ENCODE measurements around the gene NKX2-3.

NKX2-3 gene

GRCh38 chr10:99582255-99582770 lies 49.6 kb downstream of the NKX2-3 start:
- Histone ChIP-seq H3K27ac (ENCODE audit: low read depth, low read length) (no peak overlapping the region), H3K4me1 (ENCODE audit: control insufficient read depth in 5 of 5, insufficient read depth in 5 of 5, low read length in 5 of 5) (no peaks in the 10 kb centered on the region), H3K9me3 (ENCODE audit: control insufficient read depth in 5 of 5, low read length in 5 of 5) (no peaks in the 10 kb centered on the region), H3K4me3 (ENCODE audit: low read depth in 1 of 5, low read length in 5 of 5) (no peak overlapping the region), H3K27me3 (ENCODE audit: control insufficient read depth in 5 of 5, insufficient read depth in 4 of 5, low read length in 5 of 5) (peaks cover 0 to 8% (median 4%) of the 10 kb centered on the region in 5 donors), H3K9ac (ENCODE audit: low read length in 5 of 5) (no peak overlapping the region), H3K36me3 (ENCODE audit: control insufficient read depth in 5 of 5, insufficient read depth in 5 of 5, low read length in 5 of 5) (no peaks in the 10 kb centered on the region)

- Histone ChIP-seq H3K27me3 (ENCODE audit: control insufficient read depth in 5 of 5, insufficient read depth in 4 of 5, low read length in 5 of 5) (peaks cover 0 to 8% (median 4%) of the 10 kb centered on the region in 5 donors), H3K9me3 (ENCODE audit: control insufficient read depth in 5 of 5, low read length in 5 of 5) (no peaks in the 10 kb centered on the region), H3K4me3 (ENCODE audit: low read depth in 1 of 5, low read length in 5 of 5) (no peak overlapping the region), H3K36me3 (ENCODE audit: control insufficient read depth in 5 of 5, insufficient read depth in 5 of 5, low read length in 5 of 5) (no peaks in the 10 kb centered on the region), H3K4me1 (ENCODE audit: control insufficient read depth in 5 of 5, insufficient read depth in 5 of 5, low read length in 5 of 5) (peaks cover 0 to 3% (median 0%) of the 10 kb centered on the region in 5 donors), H3K9ac (ENCODE audit: low read length in 5 of 5) (no peak overlapping the region), H3K27ac (ENCODE audit: low read depth, low read length) (no peak overlapping the region)
Measured at GRCh38 chr10:99583687-99584086, 50.9 kb downstream of the NKX2-3 start.
